Measurements from ENCODE around the gene ARHGEF19.
"Not testable (repeated sequence)": the region's sequence is repeated elsewhere in the genome, so short reads cannot be mapped to it uniquely, and the experiment has no call there.

The ARHGEF19 gene

DNA sequence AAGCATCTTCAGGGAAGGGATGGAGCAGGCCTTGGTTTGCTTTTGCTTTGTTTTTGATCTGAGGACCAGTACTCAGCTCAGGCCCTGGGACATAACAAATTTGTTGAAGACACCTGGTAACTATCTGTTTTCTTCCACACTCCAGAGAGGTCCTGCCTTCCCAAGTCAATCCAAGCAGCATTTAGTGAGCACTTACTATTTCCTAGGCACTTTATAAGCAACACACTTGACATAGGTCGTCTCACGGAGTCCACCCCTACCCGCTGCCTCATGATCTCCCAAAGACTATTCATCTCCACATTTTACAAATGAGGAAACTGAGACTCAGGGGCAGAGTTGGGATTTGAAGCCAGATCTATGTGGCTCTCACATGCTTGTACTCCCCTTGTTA lies 42.2 kb downstream of the ARHGEF19 start:
- no peak overlapping the region for H3K27ac ChIP-seq (replicated peaks)
- no peak overlapping the region for H3K4me3 ChIP-seq (replicated peaks; ENCODE audit: insufficient read depth, low read length)
- peaks cover 22% of the 10 kb centered on the region for H3K27me3 ChIP-seq (ENCODE audit: insufficient read depth, poor library complexity, severe bottlenecking)
- TF ChIP-seq, protein P1, sequence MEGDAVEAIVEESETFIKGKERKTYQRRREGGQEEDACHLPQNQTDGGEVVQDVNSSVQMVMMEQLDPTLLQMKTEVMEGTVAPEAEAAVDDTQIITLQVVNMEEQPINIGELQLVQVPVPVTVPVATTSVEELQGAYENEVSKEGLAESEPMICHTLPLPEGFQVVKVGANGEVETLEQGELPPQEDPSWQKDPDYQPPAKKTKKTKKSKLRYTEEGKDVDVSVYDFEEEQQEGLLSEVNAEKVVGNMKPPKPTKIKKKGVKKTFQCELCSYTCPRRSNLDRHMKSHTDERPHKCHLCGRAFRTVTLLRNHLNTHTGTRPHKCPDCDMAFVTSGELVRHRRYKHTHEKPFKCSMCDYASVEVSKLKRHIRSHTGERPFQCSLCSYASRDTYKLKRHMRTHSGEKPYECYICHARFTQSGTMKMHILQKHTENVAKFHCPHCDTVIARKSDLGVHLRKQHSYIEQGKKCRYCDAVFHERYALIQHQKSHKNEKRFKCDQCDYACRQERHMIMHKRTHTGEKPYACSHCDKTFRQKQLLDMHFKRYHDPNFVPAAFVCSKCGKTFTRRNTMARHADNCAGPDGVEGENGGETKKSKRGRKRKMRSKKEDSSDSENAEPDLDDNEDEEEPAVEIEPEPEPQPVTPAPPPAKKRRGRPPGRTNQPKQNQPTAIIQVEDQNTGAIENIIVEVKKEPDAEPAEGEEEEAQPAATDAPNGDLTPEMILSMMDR (IDR thresholded peaks at IDR 0.05; ENCODE audit: insufficient read depth, low read length): no peak
- TF ChIP-seq SPI1 (IDR thresholded peaks at IDR 0.05; ENCODE audit: borderline replicate concordance, low read depth) (no peak), POLR2AphosphoS5 (IDR thresholded peaks at IDR 0.05; ENCODE audit: low read depth) (no peak), GABPA (IDR thresholded peaks at IDR 0.05; ENCODE audit: low read depth) (no peak)
- TF ChIP-seq, protein P2, sequence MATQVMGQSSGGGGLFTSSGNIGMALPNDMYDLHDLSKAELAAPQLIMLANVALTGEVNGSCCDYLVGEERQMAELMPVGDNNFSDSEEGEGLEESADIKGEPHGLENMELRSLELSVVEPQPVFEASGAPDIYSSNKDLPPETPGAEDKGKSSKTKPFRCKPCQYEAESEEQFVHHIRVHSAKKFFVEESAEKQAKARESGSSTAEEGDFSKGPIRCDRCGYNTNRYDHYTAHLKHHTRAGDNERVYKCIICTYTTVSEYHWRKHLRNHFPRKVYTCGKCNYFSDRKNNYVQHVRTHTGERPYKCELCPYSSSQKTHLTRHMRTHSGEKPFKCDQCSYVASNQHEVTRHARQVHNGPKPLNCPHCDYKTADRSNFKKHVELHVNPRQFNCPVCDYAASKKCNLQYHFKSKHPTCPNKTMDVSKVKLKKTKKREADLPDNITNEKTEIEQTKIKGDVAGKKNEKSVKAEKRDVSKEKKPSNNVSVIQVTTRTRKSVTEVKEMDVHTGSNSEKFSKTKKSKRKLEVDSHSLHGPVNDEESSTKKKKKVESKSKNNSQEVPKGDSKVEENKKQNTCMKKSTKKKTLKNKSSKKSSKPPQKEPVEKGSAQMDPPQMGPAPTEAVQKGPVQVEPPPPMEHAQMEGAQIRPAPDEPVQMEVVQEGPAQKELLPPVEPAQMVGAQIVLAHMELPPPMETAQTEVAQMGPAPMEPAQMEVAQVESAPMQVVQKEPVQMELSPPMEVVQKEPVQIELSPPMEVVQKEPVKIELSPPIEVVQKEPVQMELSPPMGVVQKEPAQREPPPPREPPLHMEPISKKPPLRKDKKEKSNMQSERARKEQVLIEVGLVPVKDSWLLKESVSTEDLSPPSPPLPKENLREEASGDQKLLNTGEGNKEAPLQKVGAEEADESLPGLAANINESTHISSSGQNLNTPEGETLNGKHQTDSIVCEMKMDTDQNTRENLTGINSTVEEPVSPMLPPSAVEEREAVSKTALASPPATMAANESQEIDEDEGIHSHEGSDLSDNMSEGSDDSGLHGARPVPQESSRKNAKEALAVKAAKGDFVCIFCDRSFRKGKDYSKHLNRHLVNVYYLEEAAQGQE (IDR thresholded peaks at IDR 0.05; ENCODE audit: insufficient replicate concordance, low read depth): no peak
- DNase-seq (ENCODE audit: low read depth in 1 of 2, low spot score in 1 of 2): no peak

DNA sequence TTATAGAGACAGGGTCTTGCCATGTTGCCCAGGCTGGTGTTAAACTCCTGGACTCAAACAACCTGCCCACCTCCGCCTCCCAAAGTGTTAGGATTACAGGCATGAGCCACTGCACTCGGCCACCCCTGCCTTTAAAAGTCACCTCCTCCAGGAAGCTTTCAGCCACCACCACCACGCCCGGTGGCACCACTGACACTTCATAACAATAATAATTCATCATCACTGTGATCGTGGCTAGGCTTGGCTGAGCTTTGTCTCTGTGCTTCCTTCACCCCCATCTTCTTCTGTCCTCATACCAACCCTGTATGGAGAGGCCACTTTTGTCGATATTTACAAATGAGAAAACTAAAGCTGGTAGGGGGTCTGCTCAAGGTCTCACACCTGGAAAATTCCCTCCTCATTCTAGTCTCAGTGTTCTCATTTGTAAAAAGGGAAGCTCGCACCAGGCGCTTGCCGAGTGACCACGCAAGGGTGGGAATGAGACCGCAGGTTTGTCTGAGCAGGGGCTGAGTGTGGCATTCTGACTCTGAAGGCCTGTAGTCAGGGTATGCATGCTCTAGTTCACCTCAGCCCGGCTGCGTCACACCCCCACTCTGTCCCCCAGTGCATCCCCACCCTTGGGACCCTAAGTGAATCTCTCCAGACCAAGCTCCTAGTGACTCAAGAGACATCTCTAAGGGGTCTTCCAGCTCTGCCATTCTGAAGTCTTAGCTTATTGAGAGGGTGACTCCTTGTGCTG lies 43.7 kb downstream of the ARHGEF19 start:
- Histone ChIP-seq H3K4me3 (replicated peaks; ENCODE audit: insufficient read depth, low read length) (no peak overlapping the region), H3K27me3 (ENCODE audit: insufficient read depth, poor library complexity, severe bottlenecking) (peaks cover 27% of the 10 kb centered on the region), H3K27ac (replicated peaks) (no peak overlapping the region)
- DNase-seq (ENCODE audit: low read depth in 1 of 2, low spot score in 1 of 2): no peak
- no peak for TF ChIP-seq POLR2AphosphoS5 (IDR thresholded peaks at IDR 0.05; ENCODE audit: low read depth)
- no peak for TF ChIP-seq GABPA (IDR thresholded peaks at IDR 0.05; ENCODE audit: low read depth)
- TF ChIP-seq, protein P2 (IDR thresholded peaks at IDR 0.05; ENCODE audit: insufficient replicate concordance, low read depth): no peak
- TF ChIP-seq SPI1 (IDR thresholded peaks at IDR 0.05; ENCODE audit: borderline replicate concordance, low read depth): no peak
- TF ChIP-seq, protein P1 (IDR thresholded peaks at IDR 0.05; ENCODE audit: insufficient read depth, low read length): no peak

DNA sequence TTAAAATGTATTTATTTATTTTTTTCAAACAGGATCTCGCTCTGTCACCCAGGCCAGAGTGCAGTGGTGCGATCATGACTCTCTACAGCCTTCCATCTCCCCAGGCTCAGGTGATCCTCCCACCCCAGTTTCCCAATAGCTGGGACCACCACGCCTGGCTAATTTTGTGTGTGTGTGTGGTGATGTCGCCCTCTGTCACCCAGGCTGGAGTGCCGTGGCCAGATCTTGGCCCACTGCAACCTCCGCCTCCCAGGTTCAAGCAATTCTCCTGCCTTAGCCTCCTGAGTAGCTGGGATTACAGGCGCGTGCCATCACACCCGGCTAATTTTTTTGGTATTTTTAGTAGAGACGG lies 44.3 kb downstream of the ARHGEF19 start:
- not testable (repeated sequence) for DNase-seq (ENCODE audit: low read depth in 1 of 2, low spot score in 1 of 2); H3K27ac ChIP-seq (replicated peaks); H3K4me3 ChIP-seq (replicated peaks; ENCODE audit: insufficient read depth, low read length)
- peaks cover 30% of the 10 kb centered on the region for H3K27me3 ChIP-seq (ENCODE audit: insufficient read depth, poor library complexity, severe bottlenecking)

DNA sequence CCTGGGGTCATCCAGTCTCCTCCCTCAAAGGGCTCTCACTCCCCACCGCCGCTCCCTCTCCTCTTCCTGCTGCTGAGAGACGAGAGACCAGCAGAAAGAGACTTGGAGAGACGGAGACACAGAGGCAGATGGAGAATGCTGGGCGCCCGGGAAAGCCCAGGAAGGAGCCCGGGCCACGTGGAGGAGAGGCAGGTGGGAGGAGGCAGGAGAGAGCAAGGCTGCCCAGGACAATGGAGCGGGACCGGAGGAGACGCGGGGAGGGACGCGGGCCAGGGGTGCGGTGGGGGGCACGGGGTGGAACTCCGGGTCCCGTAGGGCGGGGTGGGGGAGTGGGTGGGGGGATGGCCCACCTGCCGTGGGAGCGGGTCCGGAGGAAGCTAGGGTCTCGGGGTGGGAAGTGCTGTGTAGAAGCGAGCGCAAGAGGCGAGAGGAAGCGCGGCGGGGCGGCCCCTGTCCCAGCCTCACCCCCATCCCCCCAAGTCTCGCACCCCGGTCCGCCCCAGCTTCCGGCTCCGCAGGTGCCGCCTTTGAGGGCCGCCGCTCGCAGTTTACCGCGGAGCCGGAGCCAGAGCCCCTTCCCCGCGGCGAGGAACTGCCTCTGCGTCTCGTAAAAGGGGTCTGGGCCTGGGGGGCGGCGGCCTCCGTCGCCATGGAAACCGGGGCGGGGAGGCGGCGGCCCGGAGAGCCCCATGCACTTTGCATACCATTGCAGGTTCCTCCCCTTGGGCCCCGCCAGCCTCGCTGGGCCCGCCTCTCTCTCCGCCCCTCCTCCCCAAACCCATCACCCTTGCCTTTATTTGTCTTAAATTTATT lies 44.9 kb downstream of the ARHGEF19 start:
- Histone ChIP-seq H3K4me3 (replicated peaks; ENCODE audit: insufficient read depth, low read length) (peak overlapping the region; percentile 26; the same call in 1 of the 2 replicates), H3K27me3 (ENCODE audit: insufficient read depth, poor library complexity, severe bottlenecking) (peaks cover 34% of the 10 kb centered on the region), H3K27ac (replicated peaks) (no peak overlapping the region)
- no peak for DNase-seq (ENCODE audit: low read depth in 1 of 2, low spot score in 1 of 2)
- no peak for TF ChIP-seq POLR2AphosphoS5 (IDR thresholded peaks at IDR 0.05; ENCODE audit: low read depth)
- no peak for TF ChIP-seq SPI1 (IDR thresholded peaks at IDR 0.05; ENCODE audit: borderline replicate concordance, low read depth)
